Esophagus muscularis mucosa (tissue), 3 donors: Measurements from ENCODE around the gene KDM6A.

Experiments
- CTCF ChIP-seq, 3 experiments: fragments of 200-600 bp in 2 of 3; fragments of 450-650 bp in 1 of 3; sonication (generic) in 2 of 3; IDR thresholded peaks; one replicate each; pipeline ENCODE4 v1.5.1; 2017 to 2019; ENCODE audit warnings: antibody characterized with exemption in 3 of 3, mild to moderate bottlenecking in 2 of 3, moderate library complexity in 1 of 3
- POLR2AphosphoS5 ChIP-seq, 2 donors: sonication (generic); formaldehyde crosslinking; IDR thresholded peaks; one replicate each; pipeline ENCODE4 v1.6.1; 2017; ENCODE audit warnings: antibody characterized with exemption in 2 of 2

- TF ChIP-seq CTCF (IDR thresholded peaks at IDR 0.05) (no peak), POLR2AphosphoS5 (IDR thresholded peaks at IDR 0.05) (no peak)
Observed at GRCh38 chrX:45133465-45133864, 260.5 kb downstream of the KDM6A start.
